Muscle of leg (tissue), 11 donors: ENCODE data around the gene CSRP1. TPM values are rescaled to one million over a fixed set of nuclear protein-coding genes. Genes with fewer than 3 reads are reported as not detected.

Experiments used
- DNase-seq: peaks from one replicate; pipeline ENCODE4 v3.0.0; 2013
- H3K27ac ChIP-seq: one replicate; pipeline ENCODE4 v1.5.1; 2013; ENCODE audit warnings: mild to moderate bottlenecking, low read length, control low read depth
- H3K27me3 ChIP-seq: one replicate; pipeline ENCODE4 v1.6.1; 2013; ENCODE audit warnings: low read length; ENCODE audit not compliant: control insufficient read depth, insufficient read depth
- H3K36me3 ChIP-seq: one replicate; pipeline ENCODE4 v1.6.1; 2013; ENCODE audit warnings: low read length; ENCODE audit not compliant: control insufficient read depth, insufficient read depth
- H3K4me1 ChIP-seq: one replicate; pipeline ENCODE4 v1.6.1; 2013; ENCODE audit warnings: low read length; ENCODE audit not compliant: control insufficient read depth, insufficient read depth
- H3K4me3 ChIP-seq: one replicate; pipeline ENCODE4 v1.5.1; 2013; ENCODE audit warnings: low read length, control low read depth
- H3K9me3 ChIP-seq: replicated peaks from 2 replicates; pipeline ENCODE4 v1.6.1; 2013; ENCODE audit warnings: low read depth, low read length; ENCODE audit not compliant: control insufficient read depth
- WGBS: methylation state at CpG from one replicate; pipeline ENCODE4 v1.1.5; 2013; ENCODE audit warnings: missing lambda C conversion rate; ENCODE audit not compliant: insufficient coverage; 5-methylcytosine and 5-hydroxymethylcytosine counted together
- polyA plus RNA-seq, 8 donors: library from polyadenylated mRNA; unstranded; fragments of 120-200 nt; gene quantifications; one replicate each; pipeline versions ENCODE4 v1.2.1 to v1.2.3, GENCODE V29; 2013; ENCODE audit warnings: inconsistent platforms in 1 of 8, low replicate concordance in 1 of 8; ENCODE audit not compliant: insufficient read length in 8 of 8, insufficient read depth in 1 of 8
- total RNA-seq: library from RNA; stranded (reverse); fragments of 120-200 nt; gene quantifications from one replicate; pipeline ENCODE4 v1.2.4, GENCODE V29; 2013

CSRP1 gene
- total and polyA plus RNA-seq, 9 donors, result 36.2 to 77.0 (median 47.0) TPM

- Histone ChIP-seq H3K36me3 (no peaks in the 10 kb centered on the region), H3K27ac (peak overlapping the region; percentile 89), H3K4me1 (peaks cover 61% of the 10 kb centered on the region), H3K4me3 (no peak overlapping the region), H3K9me3 (no peaks in the 10 kb centered on the region), H3K27me3 (no peaks in the 10 kb centered on the region)
- 88% methylated on average over 5 of the region's 9 CpGs for WGBS
- no peak for DNase-seq
These were observed 2.0 kb downstream of the CSRP1 start for GRCh38 chr1:201504799-201505502.

- DNase-seq, result no peak
These were observed 2.7 kb downstream of the CSRP1 start for GRCh38 chr1:201504179-201504631.

GRCh38 chr1:201503397-201504176, 3.3 kb downstream of the CSRP1 start:
- no peak overlapping the region for H3K4me3 ChIP-seq
- 26% methylated on average over 12 of the region's 13 CpGs for WGBS
- H3K36me3 ChIP-seq, result peaks cover 3% of the 10 kb centered on the region
- H3K27ac ChIP-seq, result peak overlapping the region; percentile 89
- peaks cover 63% of the 10 kb centered on the region for H3K4me1 ChIP-seq
- no peaks in the 10 kb centered on the region for H3K27me3 ChIP-seq
- no peaks in the 10 kb centered on the region for H3K9me3 ChIP-seq
- peak; percentile 88 for DNase-seq

More at GRCh38 chr1:201504179-201504631, 2.7 kb downstream of the CSRP1 start:
- Histone ChIP-seq H3K27ac (peak overlapping the region; percentile 89), H3K4me3 (no peak overlapping the region), H3K4me1 (peaks cover 63% of the 10 kb centered on the region), H3K27me3 (no peaks in the 10 kb centered on the region), H3K36me3 (peaks cover 1% of the 10 kb centered on the region), H3K9me3 (no peaks in the 10 kb centered on the region)
- no CpG with 5 or more reads among the region's 3 CpGs for WGBS

GRCh38 chr1:201502511-201502857, 4.4 kb downstream of the CSRP1 start:
- 57% methylated on average over 2 of the region's 3 CpGs for WGBS
- no peaks in the 10 kb centered on the region for H3K9me3 ChIP-seq

GRCh38 chr1:201501812-201502510, 5.0 kb downstream of the CSRP1 start:
- Histone ChIP-seq H3K36me3 (peaks cover 3% of the 10 kb centered on the region), H3K27me3 (no peaks in the 10 kb centered on the region), H3K27ac (peak overlapping the region; percentile 89), H3K4me3 (no peak overlapping the region), H3K9me3 (no peaks in the 10 kb centered on the region), H3K4me1 (peaks cover 58% of the 10 kb centered on the region)
- DNase-seq, result no peak
- WGBS, result 89% methylated on average over 4 of the region's 10 CpGs

More at GRCh38 chr1:201502511-201502857, 4.4 kb downstream of the CSRP1 start:
- H3K27me3 ChIP-seq, result no peaks in the 10 kb centered on the region
- H3K36me3 ChIP-seq, result peaks cover 3% of the 10 kb centered on the region
- no peak overlapping the region for H3K4me3 ChIP-seq
- H3K4me1 ChIP-seq, result peaks cover 62% of the 10 kb centered on the region
- DNase-seq, result no peak
- peak overlapping the region; percentile 89 for H3K27ac ChIP-seq

GRCh38 chr1:201501144-201501543, 5.8 kb downstream of the CSRP1 start:
- H3K4me3 ChIP-seq, result no peak overlapping the region
- WGBS, result 81% methylated on average over 8 of the region's 8 CpGs
- peaks cover 54% of the 10 kb centered on the region for H3K4me1 ChIP-seq

GRCh38 chr1:201500670-201501120, 6.2 kb downstream of the CSRP1 start:
- peak; percentile 70 for DNase-seq
- H3K36me3 ChIP-seq, result peaks cover 4% of the 10 kb centered on the region
- 0% methylated on average over 1 of the region's 4 CpGs for WGBS
- no peak overlapping the region for H3K4me3 ChIP-seq
- H3K27me3 ChIP-seq, result no peaks in the 10 kb centered on the region
- peaks cover 54% of the 10 kb centered on the region for H3K4me1 ChIP-seq
- H3K9me3 ChIP-seq, result no peaks in the 10 kb centered on the region
- peak overlapping the region; percentile 29 for H3K27ac ChIP-seq

More at GRCh38 chr1:201501144-201501543, 5.8 kb downstream of the CSRP1 start:
- Histone ChIP-seq H3K27me3 (no peaks in the 10 kb centered on the region), H3K27ac (peak overlapping the region; percentile 29), H3K36me3 (peaks cover 3% of the 10 kb centered on the region), H3K9me3 (no peaks in the 10 kb centered on the region)
- DNase-seq, result no peak

GRCh38 chr1:201499795-201500669, 6.9 kb downstream of the CSRP1 start:
- Histone ChIP-seq H3K36me3 (peaks cover 10% of the 10 kb centered on the region), H3K27me3 (no peaks in the 10 kb centered on the region), H3K4me1 (peaks cover 54% of the 10 kb centered on the region), H3K4me3 (no peak overlapping the region), H3K27ac (peak overlapping the region; percentile 62), H3K9me3 (no peaks in the 10 kb centered on the region)
- WGBS, result 65% methylated on average over 6 of the region's 8 CpGs
- no peak for DNase-seq

- WGBS, result no CpG with 5 or more reads among the region's 3 CpGs
- no peak overlapping the region for H3K27ac ChIP-seq
These were observed 7.7 kb downstream of the CSRP1 start for GRCh38 chr1:201499191-201499590.

More at GRCh38 chr1:201499191-201499590, 7.7 kb downstream of the CSRP1 start:
- Histone ChIP-seq H3K4me1 (peaks cover 51% of the 10 kb centered on the region), H3K27me3 (no peaks in the 10 kb centered on the region), H3K36me3 (peaks cover 12% of the 10 kb centered on the region), H3K4me3 (no peak overlapping the region), H3K9me3 (no peaks in the 10 kb centered on the region)
- DNase-seq, result no peak
